WTC11 (cell line): Measurements from ENCODE around the gene KRT6A.

Experiments used
- TCF7 ChIP-seq: sonication (generic); formaldehyde crosslinking; IDR thresholded peaks from 2 replicates; pipeline ENCODE4 v1.8.0; 2022; ENCODE audit warnings: mild to moderate bottlenecking, low read depth, missing genetic modification reagents, moderate library complexity
- TF ChIP-seq, protein P1 (sequence below): fragments of 200-600 bp; IDR thresholded peaks from 2 replicates; pipeline ENCODE4 v1.8.0; 2022; ENCODE audit warnings: antibody characterized with exemption

DNA sequence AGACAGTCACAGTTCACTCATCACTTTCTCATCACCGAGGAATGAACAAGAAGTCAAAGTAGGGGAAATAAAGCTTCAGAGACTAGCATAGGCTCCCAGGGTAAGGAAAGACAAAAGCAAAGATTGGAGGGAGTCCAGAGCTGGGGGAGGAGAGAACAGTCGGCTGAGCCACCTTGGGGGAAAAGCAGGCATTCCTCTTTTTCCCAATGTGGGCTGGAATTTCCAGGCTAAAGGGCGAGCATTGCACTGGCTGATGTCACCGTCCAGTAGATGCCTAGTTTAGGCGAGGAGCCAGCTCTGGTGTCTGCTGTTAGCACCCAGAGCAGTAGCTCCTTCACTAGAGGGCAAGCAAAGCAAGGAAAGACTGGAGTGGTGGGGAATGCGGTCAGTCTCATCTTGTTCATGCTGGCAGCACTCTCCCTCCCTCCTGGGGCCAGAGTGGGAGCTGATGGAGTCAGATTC lies 50.4 kb downstream of the KRT6A start:
- no peak for TF ChIP-seq TCF7 (CRISPR knock-in tag)
- TF ChIP-seq, protein P1, sequence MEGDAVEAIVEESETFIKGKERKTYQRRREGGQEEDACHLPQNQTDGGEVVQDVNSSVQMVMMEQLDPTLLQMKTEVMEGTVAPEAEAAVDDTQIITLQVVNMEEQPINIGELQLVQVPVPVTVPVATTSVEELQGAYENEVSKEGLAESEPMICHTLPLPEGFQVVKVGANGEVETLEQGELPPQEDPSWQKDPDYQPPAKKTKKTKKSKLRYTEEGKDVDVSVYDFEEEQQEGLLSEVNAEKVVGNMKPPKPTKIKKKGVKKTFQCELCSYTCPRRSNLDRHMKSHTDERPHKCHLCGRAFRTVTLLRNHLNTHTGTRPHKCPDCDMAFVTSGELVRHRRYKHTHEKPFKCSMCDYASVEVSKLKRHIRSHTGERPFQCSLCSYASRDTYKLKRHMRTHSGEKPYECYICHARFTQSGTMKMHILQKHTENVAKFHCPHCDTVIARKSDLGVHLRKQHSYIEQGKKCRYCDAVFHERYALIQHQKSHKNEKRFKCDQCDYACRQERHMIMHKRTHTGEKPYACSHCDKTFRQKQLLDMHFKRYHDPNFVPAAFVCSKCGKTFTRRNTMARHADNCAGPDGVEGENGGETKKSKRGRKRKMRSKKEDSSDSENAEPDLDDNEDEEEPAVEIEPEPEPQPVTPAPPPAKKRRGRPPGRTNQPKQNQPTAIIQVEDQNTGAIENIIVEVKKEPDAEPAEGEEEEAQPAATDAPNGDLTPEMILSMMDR = no peak
